Measurements from ENCODE around the gene CNDP2. TPM values are rescaled to one million over a fixed set of nuclear protein-coding genes. Genes with fewer than 3 reads are reported as not detected.

Gene CNDP2
- total RNA-seq, 4 donors from 2014 or later, result 71.8 to 87.8 (median 81.5) TPM

DNA sequence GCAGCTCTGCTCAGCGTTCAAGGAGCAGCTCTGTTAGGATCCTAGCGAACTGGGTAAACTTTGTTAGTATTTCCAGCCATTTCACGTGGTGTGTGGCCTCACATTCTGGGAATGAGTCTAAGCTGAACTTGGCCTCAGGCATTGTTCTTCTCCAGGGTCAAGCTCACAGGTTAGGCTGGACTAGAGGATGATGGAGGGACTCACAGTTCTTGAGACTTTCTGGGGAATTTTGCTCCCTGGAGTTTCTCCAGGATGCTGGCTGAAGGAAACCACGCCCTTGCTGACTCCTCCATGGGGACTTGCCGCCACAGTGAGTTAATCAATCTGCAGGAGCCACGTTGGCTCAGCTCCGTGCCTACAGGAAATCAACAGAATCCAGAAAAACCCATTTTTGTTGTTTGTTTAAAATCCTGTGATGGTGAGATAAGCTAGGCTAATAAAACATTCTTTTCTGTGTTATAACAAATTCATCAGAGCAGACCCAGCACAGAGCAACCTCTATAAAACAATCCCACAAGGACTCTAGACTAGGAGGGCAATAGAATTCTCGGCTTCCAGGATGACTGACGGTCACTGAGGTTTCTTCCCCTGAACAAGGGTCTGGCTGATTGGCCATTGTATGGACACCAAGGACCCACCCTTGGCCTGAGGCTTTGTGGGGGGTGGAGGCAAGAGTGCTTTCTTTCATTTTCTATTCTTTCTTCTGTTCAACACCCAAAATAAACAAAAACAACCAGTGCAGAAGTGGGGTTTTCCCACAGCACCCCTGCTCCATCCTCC, 50.8 kb downstream of the CNDP2 start:
- no peak for TF ChIP-seq POLR2A (IDR thresholded peaks at IDR 0.05)
- peak in 1 of 2 donors; percentile 32 for TF ChIP-seq EP300 (IDR thresholded peaks at IDR 0.05)
- TF ChIP-seq, protein P1, sequence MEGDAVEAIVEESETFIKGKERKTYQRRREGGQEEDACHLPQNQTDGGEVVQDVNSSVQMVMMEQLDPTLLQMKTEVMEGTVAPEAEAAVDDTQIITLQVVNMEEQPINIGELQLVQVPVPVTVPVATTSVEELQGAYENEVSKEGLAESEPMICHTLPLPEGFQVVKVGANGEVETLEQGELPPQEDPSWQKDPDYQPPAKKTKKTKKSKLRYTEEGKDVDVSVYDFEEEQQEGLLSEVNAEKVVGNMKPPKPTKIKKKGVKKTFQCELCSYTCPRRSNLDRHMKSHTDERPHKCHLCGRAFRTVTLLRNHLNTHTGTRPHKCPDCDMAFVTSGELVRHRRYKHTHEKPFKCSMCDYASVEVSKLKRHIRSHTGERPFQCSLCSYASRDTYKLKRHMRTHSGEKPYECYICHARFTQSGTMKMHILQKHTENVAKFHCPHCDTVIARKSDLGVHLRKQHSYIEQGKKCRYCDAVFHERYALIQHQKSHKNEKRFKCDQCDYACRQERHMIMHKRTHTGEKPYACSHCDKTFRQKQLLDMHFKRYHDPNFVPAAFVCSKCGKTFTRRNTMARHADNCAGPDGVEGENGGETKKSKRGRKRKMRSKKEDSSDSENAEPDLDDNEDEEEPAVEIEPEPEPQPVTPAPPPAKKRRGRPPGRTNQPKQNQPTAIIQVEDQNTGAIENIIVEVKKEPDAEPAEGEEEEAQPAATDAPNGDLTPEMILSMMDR (IDR thresholded peaks at IDR 0.05), result no peak
- peak in 1 of 2 donors; percentile 21 for DNase-seq (ENCODE audit: low spot score in 2 of 2)
- WGBS, 2 donors, result 34 to 46% methylated on average over 9 of the region's 9 CpGs

DNA sequence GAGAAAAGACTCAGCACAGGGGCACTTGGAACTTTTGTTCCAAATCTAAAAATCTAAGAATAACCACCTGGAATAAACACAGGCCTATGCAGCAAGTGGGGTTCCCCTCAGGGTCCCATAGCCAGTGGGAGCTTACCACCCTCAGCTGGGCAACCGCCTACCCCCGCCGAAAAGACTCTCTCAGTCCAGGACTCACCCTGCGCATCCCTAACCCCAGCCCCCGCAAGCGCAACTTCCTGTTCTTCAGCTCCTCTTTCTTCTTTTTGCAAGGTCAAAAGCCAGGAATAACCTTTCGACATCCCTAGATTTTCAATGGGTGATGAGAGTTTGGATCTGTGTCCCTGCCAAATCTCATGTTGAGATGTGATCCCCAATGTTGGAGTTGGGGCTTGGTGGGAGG, 51.7 kb downstream of the CNDP2 start:
- WGBS, 2 donors, result 94 to 98% methylated on average over 7 of the region's 7 CpGs
- Histone ChIP-seq H3K4me1 (peaks cover 0 to 29% (median 8%) of the 10 kb centered on the region in 4 donors), H3K4me3 (no peak overlapping the region), H3K27ac (no peak overlapping the region), H3K36me3 (no peaks in the 10 kb centered on the region), H3K9me3 (peaks cover 0 to 22% (median 3%) of the 10 kb centered on the region in 4 donors), H3K27me3 (no peaks in the 10 kb centered on the region)
- no peak for DNase-seq (ENCODE audit: low spot score in 2 of 2)
- TF ChIP-seq POLR2A (IDR thresholded peaks at IDR 0.05) (no peak), EP300 (IDR thresholded peaks at IDR 0.05) (no peak)
- TF ChIP-seq, protein P1 (IDR thresholded peaks at IDR 0.05), result no peak

More for the DNA sequence above, 50.8 kb downstream of the CNDP2 start:
- H3K36me3 ChIP-seq, result no peaks in the 10 kb centered on the region
- peaks cover 0 to 22% (median 3%) of the 10 kb centered on the region in 4 donors for H3K9me3 ChIP-seq
- peak overlapping the region in 2 of 4 donors; percentile 63 to 70 for H3K27ac ChIP-seq
- no peaks in the 10 kb centered on the region for H3K27me3 ChIP-seq
- H3K4me1 ChIP-seq, result peaks cover 0 to 38% (median 9%) of the 10 kb centered on the region in 4 donors
- no peak overlapping the region for H3K4me3 ChIP-seq

DNA sequence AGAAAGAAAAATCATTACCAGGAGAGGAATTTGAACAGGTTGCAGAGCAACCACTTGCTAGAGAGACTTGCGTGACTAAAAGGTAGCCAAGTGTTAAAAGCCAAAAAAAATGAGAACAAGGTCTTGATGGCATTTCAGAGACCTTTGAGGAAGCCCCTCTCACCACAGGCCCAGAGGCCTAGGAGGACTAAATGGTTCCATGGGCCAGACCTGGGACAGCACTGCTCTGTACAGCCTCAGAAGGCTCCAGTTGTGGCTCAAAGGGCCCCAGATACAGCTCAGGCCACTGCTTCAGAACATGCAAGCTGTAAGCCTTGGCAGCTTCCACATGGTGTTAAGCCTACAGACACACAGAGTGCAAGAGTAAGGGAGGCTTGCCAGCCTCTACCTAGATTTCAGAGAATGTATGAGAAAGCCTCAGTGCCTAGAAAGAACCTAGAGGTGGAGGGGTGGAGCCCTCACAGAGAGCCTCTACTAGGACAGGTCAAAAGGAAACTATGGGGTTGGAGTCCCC, 53.5 kb downstream of the CNDP2 start:
- DNase-seq (ENCODE audit: low spot score in 2 of 2), result no peak
- Histone ChIP-seq H3K27ac (no peak overlapping the region), H3K4me3 (no peak overlapping the region), H3K9me3 (peaks cover 0 to 22% (median 3%) of the 10 kb centered on the region in 4 donors), H3K4me1 (peaks cover 0 to 29% (median 8%) of the 10 kb centered on the region in 4 donors), H3K36me3 (no peaks in the 10 kb centered on the region), H3K27me3 (no peaks in the 10 kb centered on the region)
- 92 to 100% methylated on average over 1 of the region's 1 CpG for WGBS, 2 donors
- TF ChIP-seq, protein P1 (IDR thresholded peaks at IDR 0.05), result no peak
- TF ChIP-seq EP300 (IDR thresholded peaks at IDR 0.05), result no peak
- TF ChIP-seq POLR2A (IDR thresholded peaks at IDR 0.05), result no peak

DNA sequence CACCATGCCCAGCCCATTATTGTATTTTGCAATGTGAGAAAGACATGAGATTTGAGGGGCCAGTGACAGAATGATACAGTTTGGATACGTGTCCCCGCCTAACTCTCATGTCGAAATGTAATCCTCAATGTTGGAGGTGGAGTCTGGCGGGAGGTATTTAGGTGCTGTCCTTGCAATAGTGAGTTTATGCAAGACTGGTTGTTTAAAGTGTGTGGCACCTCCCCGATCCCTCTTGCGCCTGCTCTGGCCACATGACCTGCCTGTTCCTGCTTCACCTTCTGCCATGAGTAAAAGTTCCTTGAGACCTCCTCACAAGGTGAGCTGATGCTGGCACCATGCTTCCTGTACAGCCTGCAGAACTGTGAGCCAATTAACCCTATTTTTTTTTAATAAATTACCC, 54.7 kb downstream of the CNDP2 start:
- DNase-seq (ENCODE audit: low spot score in 2 of 2), result no peak
- WGBS, 2 donors, result 95 to 97% methylated on average over 6 of the region's 6 CpGs
- H3K9me3 ChIP-seq, result peaks cover 0 to 22% (median 3%) of the 10 kb centered on the region in 4 donors
- TF ChIP-seq EP300 (IDR thresholded peaks at IDR 0.05) (no peak), POLR2A (IDR thresholded peaks at IDR 0.05) (no peak)
- TF ChIP-seq, protein P1 (IDR thresholded peaks at IDR 0.05), result no peak
- H3K4me1 ChIP-seq, result peaks cover 0 to 27% (median 8%) of the 10 kb centered on the region in 4 donors
- H3K36me3 ChIP-seq, result no peaks in the 10 kb centered on the region
- H3K4me3 ChIP-seq, result no peak overlapping the region
- H3K27me3 ChIP-seq, result no peaks in the 10 kb centered on the region
- no peak overlapping the region for H3K27ac ChIP-seq

DNA sequence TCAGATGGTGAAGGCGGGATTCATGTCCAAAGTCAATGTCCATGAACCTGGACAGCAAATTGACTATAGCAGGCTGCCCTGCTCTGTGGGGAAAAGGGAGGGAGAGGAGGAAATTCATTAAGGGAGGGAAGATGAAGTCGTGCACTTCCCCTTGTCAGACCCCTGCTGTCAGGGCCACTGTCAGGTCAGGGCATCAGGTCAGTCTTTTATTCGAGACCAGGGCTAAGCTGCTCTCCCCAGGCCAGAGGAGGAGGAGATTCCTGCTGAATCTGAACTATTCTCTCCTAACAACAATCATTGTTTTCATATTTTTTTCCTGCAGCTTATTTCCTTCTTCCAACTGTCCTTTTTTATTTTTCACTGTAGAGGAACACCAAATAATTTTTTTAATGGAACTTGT, 55.3 kb downstream of the CNDP2 start:
- no peaks in the 10 kb centered on the region for H3K36me3 ChIP-seq
- no peaks in the 10 kb centered on the region for H3K27me3 ChIP-seq
- WGBS, 2 donors, result 32 to 41% methylated on average over 3 of the region's 3 CpGs
- peaks cover 0 to 21% (median 7%) of the 10 kb centered on the region in 4 donors for H3K4me1 ChIP-seq
- H3K9me3 ChIP-seq, result peaks cover 0 to 22% (median 3%) of the 10 kb centered on the region in 4 donors
- H3K27ac ChIP-seq, result no peak overlapping the region
- no peak overlapping the region for H3K4me3 ChIP-seq
- no peak for TF ChIP-seq EP300 (IDR thresholded peaks at IDR 0.05)
- TF ChIP-seq, protein P1 (IDR thresholded peaks at IDR 0.05), result no peak
- DNase-seq (ENCODE audit: low spot score in 2 of 2), result no peak
